Gastroesophageal sphincter (tissue), 3 donors: ENCODE results near the gene MC5R.

Experiments
- POLR2A ChIP-seq, 2 donors: fragments of 450-650 bp; IDR thresholded peaks; one replicate each; pipeline ENCODE4 v1.6.1; 2017; ENCODE audit warnings: antibody characterized with exemption in 2 of 2, mild to moderate bottlenecking in 2 of 2, moderate library complexity in 1 of 2
- TF ChIP-seq, protein P1 (sequence below), 4 experiments: fragments of 200-600 bp in 2 of 4; fragments of 450-650 bp in 2 of 4; sonication (generic) in 1 of 4; IDR thresholded peaks; one replicate each; pipeline ENCODE4 v1.5.1; 2017 to 2019; ENCODE audit warnings: antibody characterized with exemption in 4 of 4, mild to moderate bottlenecking in 2 of 4, moderate library complexity in 2 of 4

DNA sequence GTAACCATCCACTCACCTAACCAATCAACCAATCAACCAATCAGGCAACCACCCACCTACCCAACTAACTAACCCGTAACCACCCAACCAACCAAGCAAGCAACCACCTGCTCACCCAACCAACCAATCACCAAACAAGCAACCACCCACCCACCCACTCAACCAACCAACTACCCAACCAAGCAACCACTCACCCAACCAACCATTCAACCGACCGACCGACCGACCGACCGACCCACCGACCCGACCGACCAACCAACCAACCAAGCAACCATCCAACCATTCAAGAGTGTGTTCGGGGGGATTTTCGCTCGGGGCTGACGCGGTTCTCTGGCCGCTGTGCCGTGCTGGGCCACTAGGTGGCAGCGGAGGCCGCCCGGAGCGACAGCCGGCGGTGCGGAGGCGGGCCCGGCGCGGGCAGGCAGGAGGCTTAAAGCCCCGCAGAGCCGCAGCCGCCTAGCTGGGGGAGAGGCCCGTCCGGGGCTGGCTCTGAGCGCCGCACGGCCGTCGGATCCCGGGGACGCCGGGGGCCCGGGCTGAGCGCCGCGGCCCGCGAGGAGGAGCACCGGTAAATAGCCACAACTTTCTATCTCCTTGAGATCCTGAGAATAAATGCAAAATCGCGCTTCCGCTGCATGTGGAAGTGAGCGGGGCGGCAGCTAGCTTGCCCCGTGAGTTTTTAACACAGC lies at the start of gene MC5R:
- TF ChIP-seq, protein P1, sequence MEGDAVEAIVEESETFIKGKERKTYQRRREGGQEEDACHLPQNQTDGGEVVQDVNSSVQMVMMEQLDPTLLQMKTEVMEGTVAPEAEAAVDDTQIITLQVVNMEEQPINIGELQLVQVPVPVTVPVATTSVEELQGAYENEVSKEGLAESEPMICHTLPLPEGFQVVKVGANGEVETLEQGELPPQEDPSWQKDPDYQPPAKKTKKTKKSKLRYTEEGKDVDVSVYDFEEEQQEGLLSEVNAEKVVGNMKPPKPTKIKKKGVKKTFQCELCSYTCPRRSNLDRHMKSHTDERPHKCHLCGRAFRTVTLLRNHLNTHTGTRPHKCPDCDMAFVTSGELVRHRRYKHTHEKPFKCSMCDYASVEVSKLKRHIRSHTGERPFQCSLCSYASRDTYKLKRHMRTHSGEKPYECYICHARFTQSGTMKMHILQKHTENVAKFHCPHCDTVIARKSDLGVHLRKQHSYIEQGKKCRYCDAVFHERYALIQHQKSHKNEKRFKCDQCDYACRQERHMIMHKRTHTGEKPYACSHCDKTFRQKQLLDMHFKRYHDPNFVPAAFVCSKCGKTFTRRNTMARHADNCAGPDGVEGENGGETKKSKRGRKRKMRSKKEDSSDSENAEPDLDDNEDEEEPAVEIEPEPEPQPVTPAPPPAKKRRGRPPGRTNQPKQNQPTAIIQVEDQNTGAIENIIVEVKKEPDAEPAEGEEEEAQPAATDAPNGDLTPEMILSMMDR (IDR thresholded peaks at IDR 0.05), result peak; percentile 68 to 96 (median 90)
- TF ChIP-seq POLR2A (IDR thresholded peaks at IDR 0.05), result no peak
